H9 (cell line): ENCODE measurements around the gene SDR9C7. TPM values are rescaled to one million over a fixed set of nuclear protein-coding genes. Genes with fewer than 3 reads are reported as not detected.

Experiments used
- DNase-seq: peaks from one replicate; pipeline ENCODE4 v3.0.0-alpha.2; 2017
- H2AFZ ChIP-seq: one replicate; pipeline ENCODE4 v1.6.1; 2013; ENCODE audit warnings: mild to moderate bottlenecking, low read length, control low read depth, moderate library complexity
- H2AK5ac ChIP-seq: 2 replicates; pipeline ENCODE4 v1.6.1; 2013; ENCODE audit warnings: low read length, control low read depth, mixed read lengths; ENCODE audit not compliant: insufficient read length
- H2BK120ac ChIP-seq: one replicate; pipeline ENCODE4 v1.6.1; 2013; ENCODE audit warnings: low read depth, mild to moderate bottlenecking, low read length, control low read depth, inconsistent platforms; ENCODE audit not compliant: poor library complexity, severe bottlenecking
- H2BK12ac ChIP-seq: 2 replicates; pipeline ENCODE4 v1.6.1; 2013; ENCODE audit warnings: low read length, control low read depth, mixed read lengths, low read depth; ENCODE audit not compliant: insufficient read length
- H2BK15ac ChIP-seq: 2 replicates; pipeline ENCODE4 v1.6.1; 2013; ENCODE audit warnings: low read depth, low read length, control low read depth
- H2BK20ac ChIP-seq: one replicate; pipeline ENCODE4 v1.6.1; 2013; ENCODE audit warnings: low read depth, mild to moderate bottlenecking, low read length, control low read depth, inconsistent platforms; ENCODE audit not compliant: poor library complexity, severe bottlenecking
- H2BK5ac ChIP-seq: 2 replicates; pipeline ENCODE4 v1.6.1; 2013; ENCODE audit warnings: low read length, control low read depth, mixed read lengths; ENCODE audit not compliant: insufficient read length
- H3K14ac ChIP-seq: 2 replicates; pipeline ENCODE4 v1.6.1; 2013; ENCODE audit warnings: low read length, control low read depth; ENCODE audit not compliant: insufficient read depth
- H3K18ac ChIP-seq: 2 replicates; pipeline ENCODE4 v1.6.1; 2013; ENCODE audit warnings: low read depth, mild to moderate bottlenecking, mixed read lengths, low read length, control low read depth; ENCODE audit not compliant: insufficient read length
- H3K23ac ChIP-seq: 2 replicates; pipeline ENCODE4 v1.6.1; 2013; ENCODE audit warnings: low read length, control low read depth, mixed read lengths, low read depth; ENCODE audit not compliant: insufficient read length
- H3K23me2 ChIP-seq: 2 replicates; pipeline ENCODE4 v1.6.1; 2013; ENCODE audit warnings: low read depth, mild to moderate bottlenecking, mixed read lengths, low read length, control low read depth; ENCODE audit not compliant: insufficient read length, poor library complexity, severe bottlenecking
- H3K27ac ChIP-seq: 2 replicates; pipeline ENCODE4 v1.5.1; 2013; ENCODE audit warnings: low read length, control low read depth, mixed read lengths, low read depth; ENCODE audit not compliant: insufficient read length
- H3K27me3 ChIP-seq: 2 replicates; pipeline ENCODE4 v1.6.1; 2013; ENCODE audit warnings: low read length, control low read depth, inconsistent platforms; ENCODE audit not compliant: insufficient read depth
- H3K4ac ChIP-seq: 2 replicates; pipeline ENCODE4 v1.6.1; 2013; ENCODE audit warnings: low read depth, mild to moderate bottlenecking, control low read depth, inconsistent platforms, low read length, moderate library complexity
- H3K4me1 ChIP-seq: 2 replicates; pipeline ENCODE4 v1.6.1; 2013; ENCODE audit warnings: low read length, control low read depth, inconsistent platforms; ENCODE audit not compliant: insufficient read depth
- H3K4me2 ChIP-seq: 2 replicates; pipeline ENCODE4 v1.6.1; 2013; ENCODE audit warnings: low read length, control low read depth, mixed read lengths; ENCODE audit not compliant: insufficient read length, insufficient read depth
- H3K56ac ChIP-seq: 2 replicates; pipeline ENCODE4 v1.6.1; 2013; ENCODE audit warnings: low read depth, mild to moderate bottlenecking, mixed read lengths, low read length, control low read depth; ENCODE audit not compliant: insufficient read length
- H3K79me1 ChIP-seq: 2 replicates; pipeline ENCODE4 v1.6.1; 2013; ENCODE audit warnings: low read depth, mild to moderate bottlenecking, moderate library complexity, low read length, control low read depth, inconsistent platforms; ENCODE audit not compliant: insufficient read depth, poor library complexity, severe bottlenecking
- H3K79me2 ChIP-seq: 2 replicates; pipeline ENCODE4 v1.6.1; 2013; ENCODE audit warnings: low read length, control low read depth, inconsistent platforms; ENCODE audit not compliant: insufficient read depth
- H3K9ac ChIP-seq: 2 replicates; pipeline ENCODE4 v1.6.1; 2013; ENCODE audit warnings: low read length, control low read depth, mixed read lengths; ENCODE audit not compliant: insufficient read length; ENCODE audit errors: extremely low read depth
- H3K9me3 ChIP-seq: one replicate; pipeline ENCODE4 v1.6.1; 2013; ENCODE audit warnings: low read depth, low read length, inconsistent platforms; ENCODE audit not compliant: control insufficient read depth
- H3T11ph ChIP-seq: one replicate; pipeline ENCODE4 v1.6.1; 2013; ENCODE audit warnings: mild to moderate bottlenecking, low read length, control low read depth, inconsistent platforms
- H4K20me1 ChIP-seq: one replicate; pipeline ENCODE4 v1.6.1; 2013; ENCODE audit not compliant: control insufficient read depth, insufficient read length, insufficient read depth
- H4K5ac ChIP-seq: 2 replicates; pipeline ENCODE4 v1.6.1; 2013; ENCODE audit warnings: low read depth, mild to moderate bottlenecking, mixed read lengths, low read length, control low read depth; ENCODE audit not compliant: insufficient read length
- H4K8ac ChIP-seq: replicated peaks from 2 replicates; pipeline ENCODE4 v1.6.1; 2013; ENCODE audit warnings: low read length, control low read depth, mixed read lengths, low read depth; ENCODE audit not compliant: insufficient read length
- H4K91ac ChIP-seq: 2 replicates; pipeline ENCODE4 v1.6.1; 2013; ENCODE audit warnings: low read depth, mild to moderate bottlenecking, moderate library complexity, mixed read lengths, low read length, control low read depth; ENCODE audit not compliant: insufficient read length
- H3K27ac Mint-ChIP-seq, 3 experiments: 2 replicates in 2 of 3; 3 replicates in 1 of 3; pipeline ENCODE4 v1.8.0; 2020 to 2021; ENCODE audit warnings: mixed read lengths in 3 of 3, mild to moderate bottlenecking in 1 of 3, moderate library complexity in 1 of 3
- H3K27me3 Mint-ChIP-seq: 2 replicates; pipeline ENCODE4 v1.8.0; 2021; ENCODE audit warnings: low read depth, mild to moderate bottlenecking, moderate library complexity, mixed read lengths
- H3K36me3 Mint-ChIP-seq, 3 experiments: 2 replicates in 2 of 3; 3 replicates in 1 of 3; pipeline ENCODE4 v1.8.0; 2020 to 2021; ENCODE audit warnings: low read depth in 3 of 3, mixed read lengths in 3 of 3; ENCODE audit not compliant: insufficient read depth in 1 of 3
- H3K4me1 Mint-ChIP-seq, 2 experiments: 2 replicates each; pipeline ENCODE4 v1.8.0; 2020; ENCODE audit warnings: mixed read lengths in 2 of 2
- H3K4me3 Mint-ChIP-seq, 2 experiments: 2 replicates in 1 of 2; 3 replicates in 1 of 2; pipeline ENCODE4 v1.8.0; 2020 to 2021; ENCODE audit warnings: mild to moderate bottlenecking in 2 of 2, mixed read lengths in 2 of 2, moderate library complexity in 1 of 2
- H3K9me3 Mint-ChIP-seq, 2 experiments: 2 replicates in 1 of 2; 3 replicates in 1 of 2; pipeline ENCODE4 v1.8.0; 2020; ENCODE audit warnings: mild to moderate bottlenecking in 2 of 2, mixed read lengths in 2 of 2, moderate library complexity in 1 of 2
- WGBS: extraction: QIAGEN DNeasy Blood & Tissue Kit; methylation state at CpG from one replicate; pipeline ENCODE4 v1.1.7; 2013; ENCODE audit warnings: missing lambda C conversion rate, low lambda C conversion rate, mixed read lengths; ENCODE audit not compliant: insufficient read length; ENCODE audit errors: extremely low coverage; 5-methylcytosine and 5-hydroxymethylcytosine counted together
- total RNA-seq: library from RNA; stranded (reverse); gene quantifications from 2 replicates; pipeline ENCODE4 v1.2.1, GENCODE V29; 2021
- TF ChIP-seq, protein P1 (sequence below): fragments of 200-600 bp; sonication (generic); conservative IDR thresholded peaks from 3 replicates; pipeline ENCODE4 v1.8.0; 2021; ENCODE audit warnings: antibody characterized with exemption, mild to moderate bottlenecking

SDR9C7 gene
- total RNA-seq, 1 experiment from 2014 or later, result not detected

DNA sequence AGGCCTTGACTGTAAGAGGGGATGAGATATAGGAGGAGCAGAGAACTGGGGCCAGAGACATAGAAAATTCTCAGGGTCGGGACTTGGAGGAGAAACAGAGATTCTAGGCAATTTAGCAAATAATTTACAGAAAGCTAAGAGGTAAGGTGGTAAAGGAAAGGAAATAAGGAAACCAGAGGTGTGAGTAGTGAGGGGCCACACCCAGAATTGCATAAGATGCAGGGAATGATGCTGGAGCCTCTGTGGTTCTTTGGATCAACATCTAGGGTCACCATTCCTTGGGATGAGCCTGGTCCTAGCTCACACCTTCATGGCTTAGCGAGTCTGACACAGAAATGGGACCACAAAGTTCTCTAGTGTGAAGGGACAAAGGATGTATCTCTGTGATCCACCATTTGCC is 949 bp upstream of the SDR9C7 start:
- Mint-ChIP-seq H3K27me3 (peaks cover 12% of the 10 kb centered on the region), H3K9me3 (peaks cover 0 to 3% of the 10 kb centered on the region in 2 experiments; a peak in 2 of 5 replicates), H3K4me3 (no peak overlapping the region), H3K36me3 (no peaks in the 10 kb centered on the region), H3K27ac (no peak overlapping the region), H3K4me1 (peaks cover 12 to 17% of the 10 kb centered on the region in 2 experiments)
- Histone ChIP-seq H3K56ac (no peak overlapping the region), H3K27me3 (no peaks in the 10 kb centered on the region), H2BK15ac (no peak overlapping the region), H3K79me1 (no peaks in the 10 kb centered on the region), H2BK120ac (no peak overlapping the region), H3K4me1 (0 out of 2 replicates have a peak, but pooled peaks cover 6% of the 10 kb centered on the region), H3K23ac (no peak overlapping the region), H3K79me2 (no peaks in the 10 kb centered on the region), H4K8ac (no peak overlapping the region), H4K20me1 (no peaks in the 10 kb centered on the region), H4K5ac (no peak overlapping the region), H3K23me2 (no peaks in the 10 kb centered on the region), H3K27ac (no peak overlapping the region), H3K4me2 (no peak overlapping the region), H4K91ac (no peak overlapping the region), H3K14ac (no peak overlapping the region), H3K18ac (no peak overlapping the region), H3K4ac (no peak overlapping the region), H3T11ph (no peak overlapping the region), H2BK5ac (no peak overlapping the region), H2BK12ac (no peak overlapping the region), H2BK20ac (no peak overlapping the region), H3K9ac (no peak overlapping the region), H3K9me3 (no peaks in the 10 kb centered on the region), H2AK5ac (no peak overlapping the region), H2AFZ (no peak overlapping the region)
- TF ChIP-seq, protein P1, sequence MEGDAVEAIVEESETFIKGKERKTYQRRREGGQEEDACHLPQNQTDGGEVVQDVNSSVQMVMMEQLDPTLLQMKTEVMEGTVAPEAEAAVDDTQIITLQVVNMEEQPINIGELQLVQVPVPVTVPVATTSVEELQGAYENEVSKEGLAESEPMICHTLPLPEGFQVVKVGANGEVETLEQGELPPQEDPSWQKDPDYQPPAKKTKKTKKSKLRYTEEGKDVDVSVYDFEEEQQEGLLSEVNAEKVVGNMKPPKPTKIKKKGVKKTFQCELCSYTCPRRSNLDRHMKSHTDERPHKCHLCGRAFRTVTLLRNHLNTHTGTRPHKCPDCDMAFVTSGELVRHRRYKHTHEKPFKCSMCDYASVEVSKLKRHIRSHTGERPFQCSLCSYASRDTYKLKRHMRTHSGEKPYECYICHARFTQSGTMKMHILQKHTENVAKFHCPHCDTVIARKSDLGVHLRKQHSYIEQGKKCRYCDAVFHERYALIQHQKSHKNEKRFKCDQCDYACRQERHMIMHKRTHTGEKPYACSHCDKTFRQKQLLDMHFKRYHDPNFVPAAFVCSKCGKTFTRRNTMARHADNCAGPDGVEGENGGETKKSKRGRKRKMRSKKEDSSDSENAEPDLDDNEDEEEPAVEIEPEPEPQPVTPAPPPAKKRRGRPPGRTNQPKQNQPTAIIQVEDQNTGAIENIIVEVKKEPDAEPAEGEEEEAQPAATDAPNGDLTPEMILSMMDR, result no peak
- WGBS, result no CpG with 5 or more reads among the region's 2 CpGs
- no peak for DNase-seq
